ENCODE measurements around the gene OR6P1. TPM values are rescaled to one million over a fixed set of nuclear protein-coding genes. Genes with fewer than 3 reads are reported as not detected.

Gene OR6P1
- total RNA-seq, 4 donors from 2014 or later = not detected

DNA sequence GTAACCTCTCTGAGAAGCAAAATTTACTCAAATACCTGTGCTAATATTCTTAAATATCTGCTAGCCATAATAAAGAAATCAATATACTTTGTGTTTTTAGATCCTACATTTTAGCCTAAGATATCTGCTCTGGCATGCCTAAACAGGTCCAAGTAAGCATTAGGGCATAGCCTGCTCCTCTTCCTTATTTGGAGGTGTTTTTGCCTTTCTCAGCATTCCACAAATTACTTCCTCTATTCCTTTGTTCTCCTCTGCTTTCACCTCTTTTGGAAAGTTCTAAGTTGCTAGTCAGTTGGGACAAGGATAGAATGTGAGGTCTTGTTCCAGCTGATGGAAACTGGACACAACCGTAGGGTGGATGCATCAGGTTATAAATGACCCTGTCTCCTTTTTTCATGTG, 16.6 kb upstream of the OR6P1 start:
- Histone ChIP-seq H3K27ac (no peak overlapping the region), H3K4me3 (no peak overlapping the region), H3K27me3 (no peaks in the 10 kb centered on the region), H3K9me3 (peaks cover 0 to 22% (median 0%) of the 10 kb centered on the region in 4 donors), H3K4me1 (no peaks in the 10 kb centered on the region), H3K36me3 (no peaks in the 10 kb centered on the region)
- no peak for DNase-seq (ENCODE audit: low spot score in 2 of 2)
- TF ChIP-seq, protein P1, sequence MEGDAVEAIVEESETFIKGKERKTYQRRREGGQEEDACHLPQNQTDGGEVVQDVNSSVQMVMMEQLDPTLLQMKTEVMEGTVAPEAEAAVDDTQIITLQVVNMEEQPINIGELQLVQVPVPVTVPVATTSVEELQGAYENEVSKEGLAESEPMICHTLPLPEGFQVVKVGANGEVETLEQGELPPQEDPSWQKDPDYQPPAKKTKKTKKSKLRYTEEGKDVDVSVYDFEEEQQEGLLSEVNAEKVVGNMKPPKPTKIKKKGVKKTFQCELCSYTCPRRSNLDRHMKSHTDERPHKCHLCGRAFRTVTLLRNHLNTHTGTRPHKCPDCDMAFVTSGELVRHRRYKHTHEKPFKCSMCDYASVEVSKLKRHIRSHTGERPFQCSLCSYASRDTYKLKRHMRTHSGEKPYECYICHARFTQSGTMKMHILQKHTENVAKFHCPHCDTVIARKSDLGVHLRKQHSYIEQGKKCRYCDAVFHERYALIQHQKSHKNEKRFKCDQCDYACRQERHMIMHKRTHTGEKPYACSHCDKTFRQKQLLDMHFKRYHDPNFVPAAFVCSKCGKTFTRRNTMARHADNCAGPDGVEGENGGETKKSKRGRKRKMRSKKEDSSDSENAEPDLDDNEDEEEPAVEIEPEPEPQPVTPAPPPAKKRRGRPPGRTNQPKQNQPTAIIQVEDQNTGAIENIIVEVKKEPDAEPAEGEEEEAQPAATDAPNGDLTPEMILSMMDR (IDR thresholded peaks at IDR 0.05) = no peak
- TF ChIP-seq POLR2A (IDR thresholded peaks at IDR 0.05) (no peak), EP300 (IDR thresholded peaks at IDR 0.05) (no peak)
- WGBS, 2 donors = 78 to 83% methylated on average over 1 of the region's 1 CpG

DNA sequence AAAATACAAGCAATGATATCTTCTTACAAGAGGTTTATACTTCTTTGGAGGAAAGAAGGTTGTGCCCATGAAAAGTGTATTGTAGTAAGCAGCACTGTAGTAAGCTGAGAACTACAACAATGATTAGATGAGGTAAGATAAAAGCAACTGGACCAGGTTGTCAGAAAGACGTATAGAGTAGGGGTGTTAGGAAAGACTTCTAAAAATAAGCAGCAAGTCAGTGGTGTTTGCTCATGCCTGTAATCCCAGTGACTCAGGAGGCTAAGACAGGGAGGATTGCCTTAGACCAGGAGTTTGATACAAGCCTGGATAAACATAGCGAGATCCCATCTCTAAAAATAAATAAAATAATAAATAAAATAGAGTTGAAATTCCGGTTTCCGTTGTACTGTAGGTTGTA, 13.6 kb upstream of the OR6P1 start:
- 81 to 82% methylated on average over 4 of the region's 4 CpGs for WGBS, 2 donors
- H3K27me3 ChIP-seq = no peaks in the 10 kb centered on the region
- H3K9me3 ChIP-seq = peaks cover 0 to 20% (median 0%) of the 10 kb centered on the region in 4 donors
- H3K4me1 ChIP-seq = no peaks in the 10 kb centered on the region
- no peak overlapping the region for H3K27ac ChIP-seq
- TF ChIP-seq, protein P1 (IDR thresholded peaks at IDR 0.05) = no peak
- TF ChIP-seq POLR2A (IDR thresholded peaks at IDR 0.05) (no peak), EP300 (IDR thresholded peaks at IDR 0.05) (no peak)
- H3K36me3 ChIP-seq = no peaks in the 10 kb centered on the region
- DNase-seq (ENCODE audit: low spot score in 2 of 2) = no peak
- H3K4me3 ChIP-seq = no peak overlapping the region

DNA sequence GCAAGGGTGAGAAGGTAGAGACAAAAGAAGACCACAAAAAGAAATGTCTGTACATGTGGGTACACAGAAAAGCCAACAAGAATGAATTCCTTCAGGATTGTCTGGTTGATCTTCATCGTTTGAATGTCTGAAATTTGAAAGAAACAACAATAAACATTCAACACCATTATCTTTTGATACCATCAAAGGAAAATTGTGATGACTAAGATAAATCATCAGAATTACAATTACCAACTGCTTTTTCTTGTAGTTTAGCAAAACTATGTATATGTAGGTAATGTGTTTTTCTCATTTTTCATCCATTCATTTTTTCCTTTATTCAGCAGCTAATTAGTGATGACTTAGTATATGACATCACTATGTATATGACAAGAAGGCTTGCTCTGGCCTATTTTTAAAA, 9.4 kb upstream of the OR6P1 start, which contains the start of gene OR10X1:
OR10X1 (minus strand) TSS at position 167 of the 400 bp plus-strand sequence; CDS start at position 167, 0 bp downstream.
- Histone ChIP-seq H3K27me3 (no peaks in the 10 kb centered on the region), H3K27ac (no peak within 1 kb of the TSS), H3K9me3 (no peaks in the 10 kb centered on the region), H3K36me3 (no peaks in the 10 kb centered on the region), H3K4me3 (no peak within 1 kb of the TSS), H3K4me1 (no peaks in the 10 kb centered on the region)
- TF ChIP-seq EP300 (IDR thresholded peaks at IDR 0.05) (no peak), POLR2A (IDR thresholded peaks at IDR 0.05) (no peak)
- TF ChIP-seq, protein P1 (IDR thresholded peaks at IDR 0.05) = no peak
- WGBS, 2 donors = 79 to 88% methylated on average over 1 of the region's 1 CpG
- no peak for DNase-seq (ENCODE audit: low spot score in 2 of 2)

DNA sequence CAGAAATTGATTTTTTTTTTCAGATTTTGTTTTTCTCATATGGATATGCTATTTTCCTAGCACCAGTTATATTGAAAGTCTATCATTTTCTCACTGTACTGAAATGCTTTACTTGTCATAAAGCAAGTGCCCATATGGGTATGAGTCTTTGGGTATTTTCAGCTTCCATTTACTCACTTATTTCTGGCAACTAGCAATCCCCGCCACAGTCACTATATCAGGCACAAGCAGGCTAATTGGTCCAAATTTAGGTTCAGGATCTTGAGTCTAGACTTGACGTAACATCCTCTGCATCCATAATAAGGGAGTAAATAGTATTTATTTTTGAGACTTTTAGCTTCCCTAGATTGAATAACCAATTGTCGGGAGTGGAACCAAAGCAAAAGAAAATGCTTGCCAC, 7.2 kb upstream of the OR6P1 start:
- Histone ChIP-seq H3K27me3 (no peaks in the 10 kb centered on the region), H3K36me3 (no peaks in the 10 kb centered on the region), H3K4me3 (no peak overlapping the region), H3K4me1 (no peaks in the 10 kb centered on the region), H3K27ac (no peak overlapping the region), H3K9me3 (no peaks in the 10 kb centered on the region)
- TF ChIP-seq POLR2A (IDR thresholded peaks at IDR 0.05) (no peak), EP300 (IDR thresholded peaks at IDR 0.05) (no peak)
- TF ChIP-seq, protein P1 (IDR thresholded peaks at IDR 0.05) = no peak
- 85 to 92% methylated on average over 3 of the region's 3 CpGs for WGBS, 2 donors
- no peak for DNase-seq (ENCODE audit: low spot score in 2 of 2)

GRCh38 chr1:158572226-158572625, 1.8 kb upstream of the OR6P1 start:
- no peak overlapping the region for H3K27ac ChIP-seq
- TF ChIP-seq EP300 (IDR thresholded peaks at IDR 0.05) (no peak), POLR2A (IDR thresholded peaks at IDR 0.05) (no peak)
- TF ChIP-seq, protein P1 (IDR thresholded peaks at IDR 0.05) = no peak
- WGBS, 2 donors = 77 to 88% methylated on average over 1 of the region's 1 CpG

More at GRCh38 chr1:158572226-158572625, 1.8 kb upstream of the OR6P1 start:
- no peak for DNase-seq (ENCODE audit: low spot score in 2 of 2)
- Histone ChIP-seq H3K9me3 (no peaks in the 10 kb centered on the region), H3K4me1 (no peaks in the 10 kb centered on the region), H3K36me3 (no peaks in the 10 kb centered on the region), H3K27me3 (no peaks in the 10 kb centered on the region), H3K4me3 (no peak overlapping the region)
